PFSK-1 (cell line): Measurements from ENCODE around the gene IRAK1.

Experiments
- SIN3A ChIP-seq: IDR thresholded peaks from 2 replicates; pipeline ENCODE4 v1.6.1; 2012; ENCODE audit warnings: mild to moderate bottlenecking, low read length, moderate library complexity, borderline replicate concordance; ENCODE audit not compliant: insufficient read depth
- TAF1 ChIP-seq: IDR thresholded peaks from 2 replicates; pipeline ENCODE4 v1.6.1; 2012; ENCODE audit warnings: low read length, control low read depth, borderline replicate concordance; ENCODE audit not compliant: insufficient read depth
- TF ChIP-seq, protein P1 (sequence below), 2 experiments: IDR thresholded peaks; 2 replicates each; pipeline versions ENCODE4 v1.6.1 to v1.8.0; 2011 to 2012; ENCODE audit warnings: low read depth in 2 of 2, low read length in 2 of 2, control low read depth in 1 of 2, inconsistent platforms in 1 of 2, mild to moderate bottlenecking in 1 of 2, moderate library complexity in 1 of 2; ENCODE audit not compliant: insufficient read depth in 1 of 2

DNA sequence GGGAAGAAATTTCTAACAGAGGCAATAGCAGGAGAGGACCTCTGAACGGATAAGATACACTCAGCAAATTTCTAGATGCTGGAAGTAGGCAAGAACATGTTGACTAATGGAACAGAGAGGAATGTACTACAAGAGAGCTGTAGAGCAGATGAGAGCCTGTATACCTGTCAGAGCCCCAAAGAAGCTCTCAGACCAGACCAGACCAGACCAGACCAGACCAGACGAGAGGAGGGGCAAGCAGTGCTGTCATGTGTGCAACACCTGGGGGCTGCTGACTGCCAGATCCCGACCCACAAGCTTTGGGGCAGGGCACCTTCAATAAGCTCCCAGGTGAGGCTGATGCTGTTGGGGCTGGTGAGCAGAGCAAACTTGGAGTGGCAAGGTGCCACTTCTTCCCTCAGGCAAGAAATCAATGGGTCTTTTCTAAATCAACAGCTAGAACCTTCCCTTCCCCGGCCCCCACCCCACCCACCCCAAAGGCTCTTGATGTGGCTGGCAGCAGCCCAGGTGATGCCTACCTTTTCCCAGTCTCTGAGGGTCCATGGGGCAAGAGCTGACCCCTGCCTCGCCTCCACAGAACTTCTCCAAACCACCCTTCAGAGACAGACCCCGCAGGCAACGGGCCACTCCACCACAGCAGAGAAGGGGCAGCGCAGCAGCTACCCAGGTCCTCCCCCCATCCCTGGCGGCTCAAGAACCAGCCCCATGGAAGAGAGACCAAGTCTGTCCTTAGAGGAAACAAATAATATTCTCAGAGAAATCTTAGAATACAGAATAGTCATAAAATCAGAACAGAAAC is 45.1 kb upstream of the IRAK1 start:
- TF ChIP-seq TAF1 (no peak), SIN3A (no peak)
- TF ChIP-seq, protein P1, sequence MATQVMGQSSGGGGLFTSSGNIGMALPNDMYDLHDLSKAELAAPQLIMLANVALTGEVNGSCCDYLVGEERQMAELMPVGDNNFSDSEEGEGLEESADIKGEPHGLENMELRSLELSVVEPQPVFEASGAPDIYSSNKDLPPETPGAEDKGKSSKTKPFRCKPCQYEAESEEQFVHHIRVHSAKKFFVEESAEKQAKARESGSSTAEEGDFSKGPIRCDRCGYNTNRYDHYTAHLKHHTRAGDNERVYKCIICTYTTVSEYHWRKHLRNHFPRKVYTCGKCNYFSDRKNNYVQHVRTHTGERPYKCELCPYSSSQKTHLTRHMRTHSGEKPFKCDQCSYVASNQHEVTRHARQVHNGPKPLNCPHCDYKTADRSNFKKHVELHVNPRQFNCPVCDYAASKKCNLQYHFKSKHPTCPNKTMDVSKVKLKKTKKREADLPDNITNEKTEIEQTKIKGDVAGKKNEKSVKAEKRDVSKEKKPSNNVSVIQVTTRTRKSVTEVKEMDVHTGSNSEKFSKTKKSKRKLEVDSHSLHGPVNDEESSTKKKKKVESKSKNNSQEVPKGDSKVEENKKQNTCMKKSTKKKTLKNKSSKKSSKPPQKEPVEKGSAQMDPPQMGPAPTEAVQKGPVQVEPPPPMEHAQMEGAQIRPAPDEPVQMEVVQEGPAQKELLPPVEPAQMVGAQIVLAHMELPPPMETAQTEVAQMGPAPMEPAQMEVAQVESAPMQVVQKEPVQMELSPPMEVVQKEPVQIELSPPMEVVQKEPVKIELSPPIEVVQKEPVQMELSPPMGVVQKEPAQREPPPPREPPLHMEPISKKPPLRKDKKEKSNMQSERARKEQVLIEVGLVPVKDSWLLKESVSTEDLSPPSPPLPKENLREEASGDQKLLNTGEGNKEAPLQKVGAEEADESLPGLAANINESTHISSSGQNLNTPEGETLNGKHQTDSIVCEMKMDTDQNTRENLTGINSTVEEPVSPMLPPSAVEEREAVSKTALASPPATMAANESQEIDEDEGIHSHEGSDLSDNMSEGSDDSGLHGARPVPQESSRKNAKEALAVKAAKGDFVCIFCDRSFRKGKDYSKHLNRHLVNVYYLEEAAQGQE (IDR thresholded peaks at IDR 0.05; ENCODE audit: insufficient read depth in 1 of 2, low read depth in 2 of 2, low read length in 2 of 2), result no peak
